HG03108 (cell line): Measurements from ENCODE around the gene MLYCD.

Source experiments
- ATAC-seq: cut with Tn5 transposase; IDR thresholded peaks from one replicate; pipeline ENCODE4 v1.9.1; 2021; ENCODE audit warnings: moderate library complexity; ENCODE audit not compliant: unreplicated experiment

MLYCD gene

GRCh38 chr16:83925095-83925905 lies 26.4 kb downstream of the MLYCD start:
- no peak for ATAC-seq

- ATAC-seq: no peak
Measured at GRCh38 chr16:83925957-83926725, 27.2 kb downstream of the MLYCD start.

DNA sequence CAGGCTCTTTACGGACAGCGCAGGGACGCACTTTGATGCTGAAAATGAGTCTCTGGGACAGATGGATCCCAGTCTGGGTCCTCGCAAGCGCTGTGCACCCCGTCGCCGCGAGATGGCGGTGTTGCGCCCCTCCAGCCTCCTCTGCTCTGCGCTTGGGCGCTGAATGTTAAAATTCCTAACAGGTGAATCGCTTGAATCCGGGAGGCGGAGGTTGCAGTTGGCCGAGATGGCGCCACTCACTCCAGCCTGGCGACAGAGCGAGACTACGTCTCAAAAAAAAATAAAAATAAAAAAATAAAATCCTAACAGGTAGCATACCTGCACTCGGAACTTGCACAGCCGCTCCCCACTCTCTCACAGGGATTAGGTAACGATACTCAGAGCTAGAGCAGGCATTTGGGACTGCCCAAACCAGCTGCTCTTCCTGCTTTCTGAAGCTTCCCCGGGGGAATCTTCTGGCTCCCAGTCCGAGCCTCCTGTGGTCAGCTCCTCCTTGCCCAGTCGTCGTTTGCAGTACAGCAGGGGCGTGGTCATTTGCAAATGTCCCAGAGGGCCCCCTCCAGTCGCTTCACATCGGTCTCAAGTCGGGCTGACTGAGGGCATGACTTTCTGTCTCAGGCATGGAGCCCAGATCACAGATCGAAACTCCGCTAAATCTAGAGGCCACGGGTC lies 27.9 kb downstream of the MLYCD start:
- ATAC-seq: peak; percentile 58

DNA sequence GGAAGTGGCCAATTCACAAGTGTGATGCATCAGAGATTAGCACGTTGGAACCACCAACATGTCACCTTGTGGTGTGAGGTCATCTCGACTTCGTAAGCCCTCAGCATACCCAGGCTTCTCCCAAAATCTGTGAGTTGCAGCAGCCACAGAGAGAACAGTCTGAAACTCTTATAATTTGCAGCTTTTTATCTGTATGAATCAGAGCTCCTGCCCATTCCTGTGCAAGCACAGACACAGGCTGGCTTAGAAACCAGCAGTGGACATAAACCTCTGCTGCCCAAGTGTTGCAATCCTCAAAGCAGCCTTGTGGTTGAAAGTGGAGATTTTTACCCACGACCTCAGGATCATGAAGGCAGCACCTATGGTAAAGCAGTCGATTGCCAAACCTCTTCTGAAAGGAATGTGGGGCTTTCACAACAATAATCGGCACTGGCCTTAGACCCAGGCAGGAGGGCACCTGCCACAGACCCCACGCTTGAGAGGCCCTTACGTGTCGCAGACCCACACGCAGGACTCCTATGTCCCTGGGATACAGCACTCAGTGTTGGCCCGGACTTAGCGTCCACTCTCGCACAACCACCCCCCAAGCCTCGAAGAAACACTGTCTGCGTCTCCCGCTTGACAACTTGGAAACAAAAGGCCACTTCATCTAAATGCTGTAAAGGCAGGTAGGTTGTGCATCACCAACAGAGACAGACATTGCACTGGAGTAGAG lies 29.6 kb downstream of the MLYCD start:
- ATAC-seq: no peak

GRCh38 chr16:83929811-83930555 lies 31.1 kb downstream of the MLYCD start:
- no peak for ATAC-seq

DNA sequence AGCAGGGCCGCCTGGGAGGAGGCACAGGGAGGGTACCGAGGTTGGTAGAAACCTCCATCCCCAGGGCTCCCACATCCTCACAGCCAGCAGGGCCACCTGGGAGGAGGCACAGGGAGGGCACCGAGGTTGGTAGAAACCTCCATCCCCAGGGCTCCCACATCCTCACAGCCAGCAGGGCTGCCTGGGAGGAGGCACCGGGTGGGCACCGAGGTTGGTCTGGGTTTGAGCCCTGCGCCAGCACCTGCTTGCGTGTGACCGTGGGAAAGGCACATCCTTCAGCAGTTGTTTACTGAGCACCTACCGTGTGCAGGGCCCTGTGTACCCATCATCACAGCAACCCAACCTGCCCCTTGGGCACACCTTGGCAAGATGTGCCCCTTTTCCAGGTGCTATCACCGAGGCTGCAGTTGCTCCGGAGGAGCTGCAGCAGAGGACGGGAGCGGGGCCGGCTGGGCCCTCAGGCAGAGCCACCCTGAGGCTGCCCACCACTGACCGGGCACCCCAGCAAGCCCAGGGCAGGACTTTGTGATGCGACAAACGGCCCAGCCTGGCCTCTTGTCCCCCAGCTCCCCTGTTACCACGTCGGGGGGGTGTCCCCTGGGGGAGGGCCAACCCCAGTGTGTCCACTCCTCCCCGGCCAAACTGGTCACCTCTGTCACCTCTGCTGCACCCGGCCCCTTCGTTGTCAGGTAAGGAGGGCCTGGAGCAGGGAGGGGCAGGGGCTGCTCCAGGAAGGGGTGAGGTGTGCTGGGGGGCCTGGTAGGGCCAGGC lies 32.0 kb downstream of the MLYCD start:
- no peak for ATAC-seq

GRCh38 chr16:83931556-83931955 lies 32.6 kb downstream of the MLYCD start:
- no peak for ATAC-seq

DNA sequence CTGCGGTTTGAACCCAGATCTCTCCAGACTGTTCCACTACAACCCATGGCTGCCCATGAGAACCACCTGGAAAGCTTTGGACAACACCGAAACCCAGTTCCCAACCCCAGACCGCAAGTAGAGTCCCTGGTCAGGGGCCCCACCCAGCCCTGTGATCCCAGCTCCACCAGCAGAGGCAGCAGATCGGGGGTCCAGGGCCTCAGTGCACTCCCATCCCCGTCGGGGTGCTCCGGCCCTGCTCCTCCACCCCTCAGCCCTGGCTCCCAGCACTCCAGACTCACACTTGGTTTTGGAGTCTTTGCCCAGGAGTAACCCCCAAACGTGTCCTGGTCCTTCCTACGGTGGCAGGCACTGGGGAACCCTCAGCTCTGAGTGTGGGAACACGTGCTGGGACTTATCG lies 33.4 kb downstream of the MLYCD start:
- ATAC-seq: no peak

DNA sequence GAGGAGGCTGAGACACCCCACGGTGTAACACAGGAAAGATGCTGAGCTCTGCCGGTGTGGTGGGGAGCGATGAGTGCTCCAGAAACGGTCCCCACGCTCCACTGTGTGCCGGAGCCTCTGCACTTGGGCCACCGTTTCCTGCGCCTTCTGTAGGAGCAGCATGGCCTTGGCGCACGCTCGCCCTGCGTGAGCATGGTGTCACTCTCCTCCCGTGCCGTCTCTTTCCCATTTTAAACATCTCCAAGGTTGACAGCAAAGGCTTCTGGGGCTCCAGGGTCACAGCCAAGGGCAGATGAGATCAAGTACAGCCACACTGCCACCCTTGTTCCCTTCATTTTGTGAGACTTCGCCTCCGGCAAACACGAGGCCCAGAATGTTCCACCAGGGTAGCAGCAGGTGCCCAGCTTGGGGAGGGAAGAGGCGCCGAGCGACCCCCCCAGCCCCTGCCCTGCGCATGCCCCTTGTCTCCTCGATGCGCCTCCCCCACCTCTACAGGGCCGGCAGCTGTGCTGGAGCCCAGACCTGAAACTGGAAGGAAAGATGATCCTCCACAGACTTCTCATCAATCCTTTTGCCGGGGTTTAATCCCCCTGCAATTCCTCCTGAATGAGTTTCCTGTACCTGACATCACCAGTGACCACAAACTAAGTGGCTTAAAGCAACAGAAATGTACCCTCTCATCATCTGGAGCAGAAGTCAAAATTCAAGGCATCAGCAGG lies 34.2 kb downstream of the MLYCD start:
- ATAC-seq: no peak

DNA sequence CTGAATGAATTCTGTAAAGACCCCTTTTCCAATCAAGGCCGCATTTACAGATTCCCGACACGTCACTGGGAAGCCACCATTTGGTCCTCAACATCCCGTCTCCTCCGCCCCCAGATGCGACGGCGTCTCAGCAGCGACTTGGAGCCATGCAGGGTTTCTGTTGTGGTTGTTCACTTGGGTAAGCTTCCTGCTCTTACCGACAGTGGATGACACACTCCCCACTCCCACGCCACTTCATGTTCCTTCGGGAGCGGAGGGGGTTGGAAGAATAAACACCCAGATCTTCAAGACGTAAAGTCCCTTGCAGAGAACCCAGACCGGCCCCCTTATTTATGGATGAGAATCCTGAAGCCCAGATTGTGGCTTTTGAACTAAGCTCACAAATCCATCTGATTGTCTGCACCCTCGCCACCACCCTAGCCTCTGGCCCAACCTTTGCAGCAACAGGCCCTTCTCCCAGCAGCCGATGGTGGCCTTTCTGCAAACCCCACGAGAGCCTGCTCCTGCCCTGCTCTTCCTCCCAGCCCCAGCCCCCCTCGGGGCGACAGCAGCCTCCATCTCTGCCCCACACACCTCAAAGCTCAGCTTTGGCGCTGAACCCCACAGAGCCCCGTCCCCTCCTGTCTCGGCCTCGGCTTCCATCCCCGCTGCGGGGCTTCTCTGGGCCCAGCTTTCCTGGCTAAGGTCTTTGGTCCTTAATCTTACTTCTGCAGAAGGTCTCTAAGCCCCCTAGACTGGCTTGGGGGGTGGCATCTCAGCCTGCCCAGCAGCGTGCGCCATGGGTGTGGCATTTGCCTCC lies 35.2 kb downstream of the MLYCD start:
- no peak for ATAC-seq

- no peak for ATAC-seq
Measured at GRCh38 chr16:83934684-83934977, 35.7 kb downstream of the MLYCD start.

- no peak for ATAC-seq
Measured at GRCh38 chr16:83935005-83935857, 36.3 kb downstream of the MLYCD start.

GRCh38 chr16:83935858-83936255 lies 36.9 kb downstream of the MLYCD start:
- ATAC-seq: no peak

DNA sequence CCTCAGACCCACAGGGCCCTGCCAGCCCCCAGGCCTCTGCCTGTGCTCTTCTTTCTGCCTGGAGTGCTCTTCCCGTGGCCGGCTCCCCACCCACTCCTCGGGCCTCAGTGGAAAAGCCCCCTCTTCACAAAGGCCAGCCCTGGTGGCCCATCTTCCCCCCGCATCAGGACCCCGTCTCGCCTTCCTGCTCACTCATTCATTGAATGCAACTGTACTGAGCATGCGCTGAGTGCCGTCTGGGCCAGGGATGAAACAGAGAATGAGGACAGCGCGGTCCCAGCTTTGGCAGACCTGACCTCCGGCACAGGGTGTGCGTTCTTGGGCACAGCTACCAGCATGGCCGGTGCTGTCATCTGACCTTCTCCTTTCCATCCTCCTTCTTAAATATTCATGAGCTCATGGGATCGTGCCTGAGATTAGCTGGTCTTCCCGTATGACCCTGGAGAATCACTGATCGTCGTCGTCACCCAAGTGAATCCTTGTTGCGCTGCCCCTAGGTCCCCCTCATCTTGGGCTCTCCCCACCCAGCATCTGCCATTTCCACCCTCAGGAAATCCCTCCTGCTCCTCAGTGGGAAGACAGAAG lies 37.8 kb downstream of the MLYCD start:
- ATAC-seq: no peak

- no peak for ATAC-seq
Measured at GRCh38 chr16:83937267-83937666, 38.4 kb downstream of the MLYCD start.

- no peak for ATAC-seq
Measured at GRCh38 chr16:83937922-83938885, 39.3 kb downstream of the MLYCD start.
